Testis (tissue), 2 donors: ENCODE results near the gene SPATA1.

ENCODE experiments used
- POLR2A ChIP-seq: fragments of 450-650 bp; IDR thresholded peaks from one replicate; pipeline ENCODE4 v1.6.1; 2017; ENCODE audit warnings: antibody characterized with exemption, mild to moderate bottlenecking, moderate library complexity
- TF ChIP-seq, protein P1 (sequence below), 3 experiments: fragments of 450-650 bp in 2 of 3; fragments of 200-600 bp in 1 of 3; sonication (generic) in 1 of 3; IDR thresholded peaks; one replicate each; pipeline ENCODE4 v1.5.1; 2016 to 2019; ENCODE audit warnings: antibody characterized with exemption in 3 of 3, mild to moderate bottlenecking in 2 of 3, moderate library complexity in 1 of 3

DNA sequence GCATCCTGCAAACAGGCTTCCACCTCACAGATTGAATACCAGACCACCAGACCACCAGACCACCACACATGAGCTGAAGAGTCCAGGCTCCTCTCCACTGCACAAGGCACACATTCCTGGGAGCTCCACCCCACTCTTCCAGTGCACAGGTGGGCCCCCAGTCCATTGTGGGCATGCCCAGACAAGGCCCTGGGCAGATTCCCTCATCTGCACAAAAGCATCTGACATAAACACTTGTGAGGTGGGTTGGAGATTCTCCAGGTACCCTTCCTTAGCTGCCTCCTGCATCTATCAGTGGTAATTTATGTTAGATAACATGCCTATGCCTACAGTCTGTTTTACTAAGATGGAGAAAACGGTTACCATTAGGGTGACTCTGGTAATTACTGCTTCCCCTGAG is 79.6 kb downstream of the SPATA1 start:
- no peak for TF ChIP-seq POLR2A
- TF ChIP-seq, protein P1, sequence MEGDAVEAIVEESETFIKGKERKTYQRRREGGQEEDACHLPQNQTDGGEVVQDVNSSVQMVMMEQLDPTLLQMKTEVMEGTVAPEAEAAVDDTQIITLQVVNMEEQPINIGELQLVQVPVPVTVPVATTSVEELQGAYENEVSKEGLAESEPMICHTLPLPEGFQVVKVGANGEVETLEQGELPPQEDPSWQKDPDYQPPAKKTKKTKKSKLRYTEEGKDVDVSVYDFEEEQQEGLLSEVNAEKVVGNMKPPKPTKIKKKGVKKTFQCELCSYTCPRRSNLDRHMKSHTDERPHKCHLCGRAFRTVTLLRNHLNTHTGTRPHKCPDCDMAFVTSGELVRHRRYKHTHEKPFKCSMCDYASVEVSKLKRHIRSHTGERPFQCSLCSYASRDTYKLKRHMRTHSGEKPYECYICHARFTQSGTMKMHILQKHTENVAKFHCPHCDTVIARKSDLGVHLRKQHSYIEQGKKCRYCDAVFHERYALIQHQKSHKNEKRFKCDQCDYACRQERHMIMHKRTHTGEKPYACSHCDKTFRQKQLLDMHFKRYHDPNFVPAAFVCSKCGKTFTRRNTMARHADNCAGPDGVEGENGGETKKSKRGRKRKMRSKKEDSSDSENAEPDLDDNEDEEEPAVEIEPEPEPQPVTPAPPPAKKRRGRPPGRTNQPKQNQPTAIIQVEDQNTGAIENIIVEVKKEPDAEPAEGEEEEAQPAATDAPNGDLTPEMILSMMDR (IDR thresholded peaks at IDR 0.05): no peak
